ENCODE measurements around the gene GSG1.
A peak's percentile ranks its signal among the peaks of the same experiment; 100 is the strongest.
"Not testable (repeated sequence)": the region's sequence is repeated elsewhere in the genome, so short reads cannot be mapped to it uniquely, and the experiment has no call there.

The GSG1 gene

GRCh38 chr12:13038491-13039161, 64.8 kb downstream of the GSG1 start:
- in situ Hi-C loops (cut with HindIII; ENCODE audit: low pct_ligation_motif_present, low sequenced_read_pairs): no loop called here
- Histone ChIP-seq H3K27me3 (replicated peaks) (no peaks in the 10 kb centered on the region), H3K4me3 (ENCODE audit: low read depth, low read length) (no peak overlapping the region), H3K36me3 (replicated peaks) (no peaks in the 10 kb centered on the region), H3K27ac (no peak overlapping the region)
- peak; percentile 52 for DNase-seq
- TF ChIP-seq, protein P1, sequence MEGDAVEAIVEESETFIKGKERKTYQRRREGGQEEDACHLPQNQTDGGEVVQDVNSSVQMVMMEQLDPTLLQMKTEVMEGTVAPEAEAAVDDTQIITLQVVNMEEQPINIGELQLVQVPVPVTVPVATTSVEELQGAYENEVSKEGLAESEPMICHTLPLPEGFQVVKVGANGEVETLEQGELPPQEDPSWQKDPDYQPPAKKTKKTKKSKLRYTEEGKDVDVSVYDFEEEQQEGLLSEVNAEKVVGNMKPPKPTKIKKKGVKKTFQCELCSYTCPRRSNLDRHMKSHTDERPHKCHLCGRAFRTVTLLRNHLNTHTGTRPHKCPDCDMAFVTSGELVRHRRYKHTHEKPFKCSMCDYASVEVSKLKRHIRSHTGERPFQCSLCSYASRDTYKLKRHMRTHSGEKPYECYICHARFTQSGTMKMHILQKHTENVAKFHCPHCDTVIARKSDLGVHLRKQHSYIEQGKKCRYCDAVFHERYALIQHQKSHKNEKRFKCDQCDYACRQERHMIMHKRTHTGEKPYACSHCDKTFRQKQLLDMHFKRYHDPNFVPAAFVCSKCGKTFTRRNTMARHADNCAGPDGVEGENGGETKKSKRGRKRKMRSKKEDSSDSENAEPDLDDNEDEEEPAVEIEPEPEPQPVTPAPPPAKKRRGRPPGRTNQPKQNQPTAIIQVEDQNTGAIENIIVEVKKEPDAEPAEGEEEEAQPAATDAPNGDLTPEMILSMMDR (IDR thresholded peaks at IDR 0.05; ENCODE audit: low read depth, low read length, missing control alignments): no peak

DNA sequence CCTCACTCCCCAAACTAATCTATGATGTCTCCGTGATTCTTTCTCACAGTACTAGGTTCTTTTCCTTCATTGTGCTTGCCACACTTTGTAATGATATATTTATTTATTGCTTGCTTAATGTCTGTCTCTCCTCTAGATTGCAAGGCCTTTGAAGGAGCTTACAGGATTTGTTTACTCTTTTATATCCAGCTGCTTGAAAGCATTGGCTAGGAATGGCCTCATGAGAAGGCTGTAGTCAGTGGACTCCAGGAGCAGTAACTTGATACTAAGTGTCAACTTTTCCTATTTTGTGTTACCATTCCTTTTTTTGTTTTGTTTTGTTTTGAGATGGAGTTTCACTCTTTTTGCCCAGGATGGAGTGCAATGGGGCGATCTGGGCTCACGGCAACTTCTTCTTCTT, 66.6 kb downstream of the GSG1 start:
- H3K36me3 ChIP-seq (replicated peaks): no peaks in the 10 kb centered on the region
- H3K4me3 ChIP-seq (ENCODE audit: low read depth, low read length): no peak overlapping the region
- in situ Hi-C loops (cut with HindIII; ENCODE audit: low pct_ligation_motif_present, low sequenced_read_pairs): no loop called here
- DNase-seq: no peak
- H3K27me3 ChIP-seq (replicated peaks): no peaks in the 10 kb centered on the region
- TF ChIP-seq, protein P1 (IDR thresholded peaks at IDR 0.05; ENCODE audit: low read depth, low read length, missing control alignments): no peak
- no peak overlapping the region for H3K27ac ChIP-seq

GRCh38 chr12:13035335-13035734, 68.1 kb downstream of the GSG1 start:
- H3K4me3 ChIP-seq (ENCODE audit: low read depth, low read length); in situ Hi-C loops (cut with HindIII; ENCODE audit: low pct_ligation_motif_present, low sequenced_read_pairs); H3K27me3 ChIP-seq (replicated peaks); H3K36me3 ChIP-seq (replicated peaks); H3K27ac ChIP-seq; DNase-seq: not testable (repeated sequence)

Data from brain microvascular endothelial cell (primary cell).